Upper lobe of left lung (tissue), 6 donors: ENCODE measurements around the gene EHD2. TPM values are rescaled to one million over a fixed set of nuclear protein-coding genes. Genes with fewer than 3 reads are reported as not detected.
"Not testable (repeated sequence)": the region's sequence is repeated elsewhere in the genome, so short reads cannot be mapped to it uniquely, and the experiment has no call there.

Experiments used
- ATAC-seq, 2 donors: fragments of 200-7000 bp; cut with Tn5 transposase; one replicate each; pipeline ENCODE4 v1.9.1; 2022; ENCODE audit warnings: mild to moderate bottlenecking in 2 of 2, moderate library complexity in 2 of 2; ENCODE audit not compliant: low FRiP score in 2 of 2
- DNase-seq, 2 donors: peaks; one replicate each; pipeline ENCODE4 v3.0.0-alpha.2; 2019 to 2020
- H3K27ac ChIP-seq, 4 donors: fragments of 200-600 bp; sonication (generic); one replicate each; pipeline ENCODE4 v1.5.1; 2016 to 2019
- H3K27me3 ChIP-seq, 4 donors: fragments of 200-600 bp; sonication (generic); one replicate each; pipeline ENCODE4 v1.5.1; 2017 to 2019
- H3K36me3 ChIP-seq, 4 donors: fragments of 200-600 bp; sonication (generic); one replicate each; pipeline ENCODE4 v1.5.1; 2016 to 2019
- H3K4me1 ChIP-seq, 4 donors: fragments of 200-600 bp; sonication (generic); one replicate each; pipeline ENCODE4 v1.5.1; 2018 to 2019
- H3K4me3 ChIP-seq, 4 donors: fragments of 200-600 bp; sonication (generic); one replicate each; pipeline ENCODE4 v1.5.1; 2017 to 2019; ENCODE audit warnings: mild to moderate bottlenecking in 2 of 4, moderate library complexity in 1 of 4
- H3K9me3 ChIP-seq, 4 donors: fragments of 200-600 bp; sonication (generic); one replicate each; pipeline ENCODE4 v1.5.1; 2018 to 2019
- EP300 ChIP-seq, 4 donors: sonication (generic); formaldehyde crosslinking; IDR thresholded peaks; one replicate each; pipeline ENCODE4 v1.5.1; 2017; ENCODE audit warnings: antibody characterized with exemption in 4 of 4, control low read depth in 2 of 4
- POLR2A ChIP-seq, 4 donors: fragments of 450-650 bp; IDR thresholded peaks; one replicate each; pipeline ENCODE4 v1.5.1; 2016 to 2017; ENCODE audit warnings: antibody characterized with exemption in 4 of 4, mild to moderate bottlenecking in 2 of 4
- POLR2AphosphoS5 ChIP-seq, 2 donors: sonication (generic); formaldehyde crosslinking; IDR thresholded peaks; one replicate each; pipeline ENCODE4 v1.5.1; 2017; ENCODE audit warnings: antibody characterized with exemption in 2 of 2
- WGBS, 2 donors: methylation state at CpG; one replicate each; pipeline ENCODE4 v1.1.5; 2017 to 2018; 5-methylcytosine and 5-hydroxymethylcytosine counted together
- total RNA-seq, 6 donors: library from RNA; depleted of rRNA in 4 of 6; stranded (reverse); fragments of >200 nt in 4 of 6; gene quantifications; one replicate each; pipeline versions ENCODE4 v1.1.0 to v1.2.1, GENCODE V29; 2016 to 2021
- TF ChIP-seq, protein P1 (sequence below), 6 experiments: fragments of 450-650 bp in 4 of 6; fragments of 200-600 bp in 2 of 6; sonication (generic) in 2 of 6; IDR thresholded peaks; one replicate each; pipeline ENCODE4 v1.5.1; 2016 to 2019; ENCODE audit warnings: antibody characterized with exemption in 6 of 6
- donor health status: DM: no; HTN: no; CAD: no; lungs with moderate emphysema.
- donor health status: DM: no; HTN: yes; CAD: no; lungs with severe emphysema.

The EHD2 gene
- 100 to 1,000 TPM in 4 of 6 donors, 10 to 100 TPM in 2; 80.7 to 426 (median 181) TPM for total RNA-seq

GRCh38 chr19:47713046-47714021, at the start of gene EHD2:
Gene EHD2 (plus strand): TSS chr19:47713422. CDS start chr19:47716613, 3,191 bp downstream.
- H3K4me1 ChIP-seq, result peaks cover 25 to 32% (median 29%) of the 10 kb centered on the region in 4 donors
- H3K27ac ChIP-seq, result peak within 1 kb of the TSS; percentile 80 to 94 (median 88)
- TF ChIP-seq EP300 (IDR thresholded peaks at IDR 0.05) (no peak), POLR2AphosphoS5 (IDR thresholded peaks at IDR 0.05) (peak; percentile 82 to 88), POLR2A (IDR thresholded peaks at IDR 0.05) (peak in 3 of 4 donors; percentile 21 to 77 (median 51))
- TF ChIP-seq, protein P1, sequence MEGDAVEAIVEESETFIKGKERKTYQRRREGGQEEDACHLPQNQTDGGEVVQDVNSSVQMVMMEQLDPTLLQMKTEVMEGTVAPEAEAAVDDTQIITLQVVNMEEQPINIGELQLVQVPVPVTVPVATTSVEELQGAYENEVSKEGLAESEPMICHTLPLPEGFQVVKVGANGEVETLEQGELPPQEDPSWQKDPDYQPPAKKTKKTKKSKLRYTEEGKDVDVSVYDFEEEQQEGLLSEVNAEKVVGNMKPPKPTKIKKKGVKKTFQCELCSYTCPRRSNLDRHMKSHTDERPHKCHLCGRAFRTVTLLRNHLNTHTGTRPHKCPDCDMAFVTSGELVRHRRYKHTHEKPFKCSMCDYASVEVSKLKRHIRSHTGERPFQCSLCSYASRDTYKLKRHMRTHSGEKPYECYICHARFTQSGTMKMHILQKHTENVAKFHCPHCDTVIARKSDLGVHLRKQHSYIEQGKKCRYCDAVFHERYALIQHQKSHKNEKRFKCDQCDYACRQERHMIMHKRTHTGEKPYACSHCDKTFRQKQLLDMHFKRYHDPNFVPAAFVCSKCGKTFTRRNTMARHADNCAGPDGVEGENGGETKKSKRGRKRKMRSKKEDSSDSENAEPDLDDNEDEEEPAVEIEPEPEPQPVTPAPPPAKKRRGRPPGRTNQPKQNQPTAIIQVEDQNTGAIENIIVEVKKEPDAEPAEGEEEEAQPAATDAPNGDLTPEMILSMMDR (IDR thresholded peaks at IDR 0.05), result peak; percentile 91 to 98 (median 94)
- H3K4me3 ChIP-seq, result peak within 1 kb of the TSS; percentile 53 to 92 (median 79)
- H3K27me3 ChIP-seq, result no peaks in the 10 kb centered on the region
- ATAC-seq (peak; percentile 94 to 98), DNase-seq (peak; percentile 69 to 94)
- H3K9me3 ChIP-seq, result no peaks in the 10 kb centered on the region
- peaks cover 0 to 23% (median 12%) of the 10 kb centered on the region in 4 donors for H3K36me3 ChIP-seq
- 14 to 16% methylated on average over 13 of the region's 52 CpGs for WGBS, 2 donors

GRCh38 chr19:47663435-47663910, 49.7 kb upstream of the EHD2 start:
- peak; percentile 59 to 80 for ATAC-seq
- Histone ChIP-seq H3K36me3 (no peaks in the 10 kb centered on the region), H3K27ac (peak overlapping the region; percentile 76 to 98 (median 92)), H3K27me3 (no peaks in the 10 kb centered on the region), H3K4me3 (peak overlapping the region in 1 of 4 donors; percentile 8), H3K4me1 (peaks cover 58 to 69% (median 63%) of the 10 kb centered on the region in 4 donors), H3K9me3 (no peaks in the 10 kb centered on the region)
- DNase-seq, result no peak
- 48 to 60% methylated on average over 3 of the region's 3 CpGs for whole genome bisulfite sequencing, 2 donors
- no peak for TF ChIP-seq POLR2A (IDR thresholded peaks at IDR 0.05)
- peak in 1 of 4 donors; percentile 12 for TF ChIP-seq EP300 (IDR thresholded peaks at IDR 0.05)

DNA sequence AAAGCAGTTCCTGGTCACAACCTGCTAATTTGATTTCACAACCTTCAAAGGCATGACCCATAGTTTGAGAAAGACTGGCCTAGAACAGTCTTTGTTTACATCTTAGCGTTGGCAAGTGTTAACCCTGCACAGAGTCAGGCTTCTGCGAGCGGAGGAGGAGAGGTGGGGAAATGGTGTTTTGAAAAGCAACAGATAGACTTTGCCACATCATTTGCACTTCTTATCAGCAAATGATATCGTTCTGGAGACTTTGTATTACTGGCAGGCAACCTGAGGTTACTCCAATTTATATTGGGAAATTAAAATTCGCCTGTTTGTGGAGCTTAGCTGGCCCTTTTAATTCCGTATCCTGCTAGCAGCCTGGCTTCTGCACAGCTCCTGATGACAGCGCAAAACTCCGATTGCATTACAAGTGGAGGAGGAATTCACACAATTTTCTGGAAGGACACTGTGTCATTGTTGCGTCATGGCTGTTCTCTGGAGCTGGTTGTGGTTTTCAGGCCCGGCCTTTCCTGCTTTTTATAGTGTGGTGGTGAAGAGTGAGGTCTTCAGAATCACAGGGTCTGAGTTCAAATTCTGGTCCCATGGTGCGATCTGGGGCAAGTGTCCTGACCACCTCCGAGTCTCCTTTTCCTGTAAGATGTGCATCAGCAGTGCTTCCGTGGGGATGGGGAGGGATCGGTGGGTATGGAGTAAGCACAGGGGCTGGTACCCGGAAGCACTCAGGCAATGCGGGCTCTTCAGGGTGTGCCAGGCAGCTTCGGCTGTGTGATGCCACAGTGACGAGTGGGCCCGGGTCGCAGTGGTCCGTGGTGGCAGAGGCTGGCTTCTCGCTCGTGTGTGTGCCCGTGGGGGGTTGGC, 49.1 kb upstream of the EHD2 start:
- H3K36me3 ChIP-seq, result no peaks in the 10 kb centered on the region
- peak overlapping the region in 1 of 4 donors; percentile 8 for H3K4me3 ChIP-seq
- no peaks in the 10 kb centered on the region for H3K9me3 ChIP-seq
- H3K27me3 ChIP-seq, result no peaks in the 10 kb centered on the region
- TF ChIP-seq, protein P1 (IDR thresholded peaks at IDR 0.05), result no peak
- TF ChIP-seq EP300 (IDR thresholded peaks at IDR 0.05), result peak; percentile 69 to 96 (median 82)
- TF ChIP-seq POLR2AphosphoS5 (IDR thresholded peaks at IDR 0.05), result peak; percentile 82 to 92
- peak in 1 of 4 donors; percentile 48 for TF ChIP-seq POLR2A (IDR thresholded peaks at IDR 0.05)
- 39 to 56% methylated on average over 10 to 24 of the region's 24 CpGs for WGBS, 2 donors
- DNase-seq, result peak; percentile 81 to 92
- peak; percentile 84 to 88 for ATAC-seq
- peaks cover 58 to 70% (median 63%) of the 10 kb centered on the region in 4 donors for H3K4me1 ChIP-seq
- H3K27ac ChIP-seq, result peak overlapping the region; percentile 76 to 98 (median 92)

- H3K4me1 ChIP-seq, result peaks cover 37 to 49% (median 42%) of the 10 kb centered on the region in 4 donors
- H3K27me3 ChIP-seq, H3K9me3 ChIP-seq, ATAC-seq, DNase-seq, H3K4me3 ChIP-seq: not testable (repeated sequence)
- peaks cover 0 to 23% (median 4%) of the 10 kb centered on the region in 4 donors for H3K36me3 ChIP-seq
- H3K27ac ChIP-seq, result peak overlapping the region in 1 of 4 donors; percentile 40
- 91 to 94% methylated on average over 13 of the region's 13 CpGs for WGBS, 2 donors
Measured at GRCh38 chr19:47668556-47668955, 44.7 kb upstream of the EHD2 start.

DNA sequence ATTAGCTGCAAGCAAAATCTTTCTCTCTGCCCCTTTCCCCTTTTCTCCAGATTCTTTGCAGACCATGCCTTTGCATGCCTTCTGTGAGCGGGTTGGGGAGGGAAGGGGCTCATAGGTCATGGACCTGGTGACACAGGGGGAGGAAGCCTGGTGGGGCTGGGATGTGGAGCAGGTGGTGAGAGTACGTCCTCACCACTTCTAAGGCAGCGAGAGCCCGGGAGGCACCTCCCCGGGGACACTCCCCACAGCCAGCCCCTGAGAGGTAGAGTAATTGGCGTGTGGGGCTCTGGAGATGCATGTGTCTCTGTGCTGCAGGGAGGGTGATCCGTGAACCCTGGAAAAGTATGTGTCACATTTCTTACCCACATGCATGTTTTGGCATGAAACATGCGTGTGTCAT, 42.5 kb upstream of the EHD2 start:
- peaks cover 22 to 27% (median 23%) of the 10 kb centered on the region in 4 donors for H3K4me1 ChIP-seq
- no peak for ATAC-seq
- H3K27me3 ChIP-seq, result no peaks in the 10 kb centered on the region
- WGBS, 2 donors, result 91 to 100% methylated on average over 8 of the region's 8 CpGs
- TF ChIP-seq POLR2AphosphoS5 (IDR thresholded peaks at IDR 0.05) (no peak), POLR2A (IDR thresholded peaks at IDR 0.05) (no peak), EP300 (IDR thresholded peaks at IDR 0.05) (no peak)
- TF ChIP-seq, protein P1 (IDR thresholded peaks at IDR 0.05), result no peak
- H3K4me3 ChIP-seq, result no peak overlapping the region
- no peak overlapping the region for H3K27ac ChIP-seq
- peaks cover 2 to 41% (median 20%) of the 10 kb centered on the region in 4 donors for H3K36me3 ChIP-seq
- DNase-seq, result no peak
- no peaks in the 10 kb centered on the region for H3K9me3 ChIP-seq
